GM12892 (cell line): ENCODE measurements around the gene TSPAN13.

Experiments
- POLR2AphosphoS5 ChIP-seq: IDR thresholded peaks from 2 replicates; pipeline ENCODE4 v1.6.1; 2011; ENCODE audit warnings: low read depth, low read length, control low read depth
- TAF1 ChIP-seq: IDR thresholded peaks from 2 replicates; pipeline ENCODE4 v1.6.1; 2011; ENCODE audit warnings: low read depth, mild to moderate bottlenecking, control low read depth, low read length, borderline replicate concordance

GRCh38 chr7:16718111-16718656 is 35.4 kb upstream of the TSPAN13 start:
- TF ChIP-seq TAF1 (no peak), POLR2AphosphoS5 (no peak)
